Myocyte (in vitro differentiated cells): ENCODE results near the gene CERK. TPM values are rescaled to one million over a fixed set of nuclear protein-coding genes. Genes with fewer than 3 reads are reported as not detected.
"Not testable (repeated sequence)": the region's sequence is repeated elsewhere in the genome, so short reads cannot be mapped to it uniquely, and the experiment has no call there.

ENCODE experiments used
- DNase-seq: peaks from one replicate; pipeline ENCODE4 v3.0.0-alpha.2; 2012; ENCODE audit warnings: low read depth
- polyA plus RNA-seq: library from polyadenylated mRNA; unstranded; fragments of >200 nt; gene quantifications from one replicate; pipeline ENCODE4 v1.2.1, GENCODE V29; 2012; ENCODE audit warnings: missing spikeins
- total RNA-seq: library from RNA; depleted of rRNA; stranded (reverse); fragments of >200 nt; gene quantifications from 2 replicates; pipeline ENCODE4 v1.2.3, GENCODE V29; 2014

The CERK gene, protein sequence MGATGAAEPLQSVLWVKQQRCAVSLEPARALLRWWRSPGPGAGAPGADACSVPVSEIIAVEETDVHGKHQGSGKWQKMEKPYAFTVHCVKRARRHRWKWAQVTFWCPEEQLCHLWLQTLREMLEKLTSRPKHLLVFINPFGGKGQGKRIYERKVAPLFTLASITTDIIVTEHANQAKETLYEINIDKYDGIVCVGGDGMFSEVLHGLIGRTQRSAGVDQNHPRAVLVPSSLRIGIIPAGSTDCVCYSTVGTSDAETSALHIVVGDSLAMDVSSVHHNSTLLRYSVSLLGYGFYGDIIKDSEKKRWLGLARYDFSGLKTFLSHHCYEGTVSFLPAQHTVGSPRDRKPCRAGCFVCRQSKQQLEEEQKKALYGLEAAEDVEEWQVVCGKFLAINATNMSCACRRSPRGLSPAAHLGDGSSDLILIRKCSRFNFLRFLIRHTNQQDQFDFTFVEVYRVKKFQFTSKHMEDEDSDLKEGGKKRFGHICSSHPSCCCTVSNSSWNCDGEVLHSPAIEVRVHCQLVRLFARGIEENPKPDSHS
- 32.9 and 34.9 TPM in 2 replicates for total RNA-seq
- polyA plus RNA-seq = 27.5 TPM

DNA sequence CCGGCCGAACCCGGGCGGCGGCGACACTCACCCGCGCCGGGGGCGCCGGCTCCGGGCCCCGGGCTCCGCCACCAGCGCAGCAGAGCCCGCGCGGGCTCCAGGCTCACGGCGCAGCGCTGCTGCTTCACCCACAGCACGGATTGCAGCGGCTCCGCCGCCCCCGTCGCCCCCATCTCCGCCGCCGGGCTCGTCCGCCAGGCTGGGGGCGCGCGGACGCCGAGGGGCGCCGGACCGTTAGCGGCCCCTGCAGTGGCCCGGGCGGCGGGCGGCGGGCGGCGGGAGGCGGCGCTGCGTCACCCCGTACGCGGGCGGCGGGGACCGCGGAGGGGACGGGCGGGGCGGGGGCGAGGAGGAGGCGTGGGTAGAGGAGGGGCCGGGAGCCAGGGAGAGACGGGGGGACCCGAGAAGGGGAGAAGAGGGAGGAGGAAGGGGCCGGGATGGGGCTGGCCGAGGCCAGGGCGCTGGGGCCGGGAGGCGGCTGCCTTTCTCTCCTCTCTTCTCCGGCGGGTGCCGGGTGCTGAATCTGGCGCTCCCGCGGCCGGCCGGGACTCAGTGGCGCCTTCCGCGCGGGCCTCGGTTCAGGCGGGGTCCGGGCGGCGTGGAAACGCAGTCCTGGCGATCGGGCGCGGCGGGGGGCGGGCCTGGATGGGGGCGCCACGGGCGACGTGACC, at the start of gene CERK:
Gene CERK, minus strand, starts transcription at position 277 of the 671 bp plus-strand sequence. Its CDS starts 104 bp downstream, at position 173.
- DNase-seq = peak; percentile 71

DNA sequence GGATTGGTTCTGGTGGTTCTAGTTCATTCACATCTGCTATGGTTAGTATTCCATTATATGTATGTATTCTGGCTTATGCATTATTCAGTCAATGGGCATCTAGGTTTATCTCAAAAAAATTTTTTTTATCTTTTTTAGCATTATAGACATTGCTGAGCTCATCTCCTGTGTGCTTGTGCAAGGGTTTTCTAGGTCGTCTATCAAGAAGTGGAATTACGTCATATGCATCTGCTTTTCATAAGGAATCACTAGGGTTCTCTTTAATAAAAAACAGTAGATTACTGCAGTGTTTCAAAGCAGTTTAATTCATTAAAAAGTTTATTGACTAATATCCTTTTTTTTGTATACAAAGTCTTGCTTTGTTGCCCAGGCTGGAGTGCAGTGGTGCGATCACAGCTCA, 45.7 kb upstream of the CERK start:
- no peak for DNase-seq

DNA sequence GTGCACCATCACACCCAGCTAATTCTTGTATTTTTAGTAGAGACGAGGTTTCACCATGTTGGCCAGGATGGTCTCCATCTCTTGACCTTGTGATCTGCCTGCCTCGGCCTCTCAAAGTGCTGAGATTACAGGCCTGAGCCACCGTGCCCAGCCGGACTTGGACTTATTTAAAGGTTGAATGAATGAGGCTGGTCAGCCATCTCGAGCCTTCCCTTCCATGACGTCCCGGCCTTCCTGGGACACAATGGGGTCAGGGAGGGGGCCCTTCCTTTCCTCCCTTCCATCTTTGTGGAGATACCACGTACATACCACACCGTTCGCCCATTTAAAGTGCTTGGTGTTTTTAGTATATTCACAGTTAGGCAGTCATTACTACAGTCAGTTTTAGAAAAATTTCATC, 44.1 kb upstream of the CERK start:
- not testable (repeated sequence) for DNase-seq

DNA sequence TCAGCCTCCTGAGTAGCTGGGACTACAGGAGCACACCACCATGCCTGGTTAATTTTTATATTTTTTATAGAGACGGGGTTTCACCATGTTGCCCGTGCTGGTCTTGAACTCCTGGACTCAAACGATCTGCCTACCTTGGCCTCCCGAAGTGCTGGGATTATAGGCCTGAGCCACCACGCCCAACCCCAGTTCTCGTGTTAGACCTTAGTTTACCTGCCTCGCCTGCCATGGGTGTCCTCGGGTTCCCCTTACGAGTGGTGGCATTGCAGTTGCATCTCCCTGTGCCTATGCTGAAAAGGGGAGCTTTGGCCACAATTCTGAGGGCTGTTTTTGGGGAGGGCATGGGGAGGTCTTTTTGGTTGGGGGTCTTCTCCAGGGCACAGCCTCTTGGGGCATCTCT, 43.2 kb upstream of the CERK start:
- DNase-seq = no peak

DNA sequence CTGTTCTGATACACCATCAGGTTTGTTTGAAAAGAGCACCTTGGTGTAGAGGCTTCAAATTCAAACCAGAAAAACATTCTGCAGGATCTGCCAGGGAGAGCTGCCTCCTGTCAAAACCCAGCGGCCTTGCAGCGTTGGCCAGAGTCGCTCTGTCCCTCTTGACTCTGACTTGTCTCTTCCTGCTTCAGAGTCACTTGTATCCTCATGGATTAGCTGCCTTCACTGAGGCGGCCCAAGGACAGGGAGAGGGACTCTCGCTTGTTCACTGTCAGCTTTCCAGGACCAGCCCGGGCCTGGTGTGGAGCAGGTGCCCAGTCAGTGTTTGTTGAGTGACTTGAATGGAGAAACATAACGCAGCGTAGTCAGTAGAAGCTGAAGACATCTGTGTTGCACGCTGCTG, 42.4 kb upstream of the CERK start:
- no peak for DNase-seq

DNA sequence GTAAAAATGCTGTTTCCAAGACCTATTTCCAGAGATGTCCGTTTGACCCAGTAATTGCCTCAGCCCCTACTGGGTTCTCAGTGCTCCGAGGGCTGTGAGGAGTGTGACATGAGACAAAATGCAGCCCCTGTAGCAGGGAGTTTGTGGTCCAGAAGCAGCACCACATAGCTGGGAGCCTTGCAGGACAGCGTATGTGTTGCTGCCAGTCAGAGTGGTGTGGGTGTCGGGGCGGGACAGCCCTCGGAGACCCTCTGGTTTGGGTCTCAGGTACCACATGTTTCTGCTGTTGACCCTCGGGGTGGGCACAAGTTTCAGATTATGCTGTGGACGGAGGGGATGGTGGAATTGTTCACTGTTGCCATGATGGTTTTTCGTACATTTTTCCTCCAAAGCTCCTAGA, 41.6 kb upstream of the CERK start:
- DNase-seq = no peak

DNA sequence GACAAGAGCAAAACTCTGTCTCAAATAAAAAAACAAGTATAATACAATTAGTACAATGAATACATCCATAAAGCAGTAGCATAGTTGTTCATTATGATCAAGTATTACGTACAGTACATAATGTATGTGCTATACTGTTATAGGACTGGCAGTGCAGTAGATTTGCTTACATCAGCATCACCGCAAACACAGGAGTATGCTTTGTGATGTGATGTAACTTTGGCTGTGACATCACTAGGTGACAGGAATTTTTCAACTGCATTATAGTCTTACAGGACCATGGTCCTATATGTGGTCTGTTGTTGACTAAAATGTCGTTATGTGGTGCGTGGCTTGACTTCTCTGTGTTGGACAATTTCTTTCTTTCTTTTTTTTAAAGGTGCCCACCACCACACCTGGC, 41.0 kb upstream of the CERK start:
- no peak for DNase-seq

DNA sequence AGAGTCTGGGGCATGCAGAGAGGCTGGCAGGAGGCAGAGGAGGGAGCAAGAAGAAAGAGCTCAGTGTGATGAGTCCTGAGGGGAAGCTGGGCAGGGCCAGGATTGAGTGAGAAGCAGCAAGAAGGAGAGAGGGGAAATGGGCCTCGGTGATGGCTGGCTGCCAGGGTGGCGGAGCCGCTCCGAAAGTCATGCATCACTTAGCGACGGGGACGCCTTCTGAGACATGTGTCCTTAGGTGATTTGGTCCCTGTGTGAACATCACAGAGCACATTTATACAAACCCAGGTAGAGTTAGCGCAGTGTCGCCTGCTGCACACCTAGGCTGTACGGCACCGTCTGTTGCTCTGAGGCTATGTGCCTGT, 39.5 kb upstream of the CERK start:
- DNase-seq = no peak

DNA sequence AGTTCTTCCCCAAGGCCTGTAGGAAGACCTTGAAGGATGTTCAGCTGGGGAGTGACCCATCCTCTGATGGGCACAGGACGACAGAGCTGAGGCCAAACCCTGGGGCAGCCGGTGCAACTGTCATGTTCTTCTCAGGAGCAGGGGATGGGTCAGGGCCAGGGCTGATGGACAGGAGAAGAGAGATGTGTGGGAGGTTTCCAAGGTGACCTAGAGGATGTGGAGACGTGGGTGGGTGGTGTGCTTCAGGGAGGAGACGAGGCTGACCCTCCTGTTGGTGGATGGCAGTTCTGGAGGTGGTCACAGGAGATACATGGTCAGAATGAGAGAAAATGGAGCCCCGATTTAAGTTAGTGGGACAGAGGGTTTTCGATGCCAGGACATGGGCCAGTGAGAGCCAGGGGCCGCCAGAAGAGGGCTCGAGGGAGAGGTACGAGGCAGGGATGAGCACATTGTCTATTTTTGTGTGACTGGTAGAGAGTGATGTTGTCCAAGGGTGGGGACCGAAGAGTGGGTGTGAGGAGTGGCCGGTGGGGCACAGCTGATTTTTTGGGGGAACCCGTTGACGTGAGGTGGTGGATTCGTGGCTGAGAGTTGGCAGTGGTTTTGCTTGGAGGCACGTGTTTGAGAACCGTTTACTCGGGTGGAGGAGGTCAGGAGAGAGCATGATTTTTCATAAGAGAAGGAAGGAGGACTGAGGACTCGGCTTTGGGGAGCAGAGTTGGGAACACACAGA, 39.0 kb upstream of the CERK start:
- DNase-seq = peak; percentile 29

DNA sequence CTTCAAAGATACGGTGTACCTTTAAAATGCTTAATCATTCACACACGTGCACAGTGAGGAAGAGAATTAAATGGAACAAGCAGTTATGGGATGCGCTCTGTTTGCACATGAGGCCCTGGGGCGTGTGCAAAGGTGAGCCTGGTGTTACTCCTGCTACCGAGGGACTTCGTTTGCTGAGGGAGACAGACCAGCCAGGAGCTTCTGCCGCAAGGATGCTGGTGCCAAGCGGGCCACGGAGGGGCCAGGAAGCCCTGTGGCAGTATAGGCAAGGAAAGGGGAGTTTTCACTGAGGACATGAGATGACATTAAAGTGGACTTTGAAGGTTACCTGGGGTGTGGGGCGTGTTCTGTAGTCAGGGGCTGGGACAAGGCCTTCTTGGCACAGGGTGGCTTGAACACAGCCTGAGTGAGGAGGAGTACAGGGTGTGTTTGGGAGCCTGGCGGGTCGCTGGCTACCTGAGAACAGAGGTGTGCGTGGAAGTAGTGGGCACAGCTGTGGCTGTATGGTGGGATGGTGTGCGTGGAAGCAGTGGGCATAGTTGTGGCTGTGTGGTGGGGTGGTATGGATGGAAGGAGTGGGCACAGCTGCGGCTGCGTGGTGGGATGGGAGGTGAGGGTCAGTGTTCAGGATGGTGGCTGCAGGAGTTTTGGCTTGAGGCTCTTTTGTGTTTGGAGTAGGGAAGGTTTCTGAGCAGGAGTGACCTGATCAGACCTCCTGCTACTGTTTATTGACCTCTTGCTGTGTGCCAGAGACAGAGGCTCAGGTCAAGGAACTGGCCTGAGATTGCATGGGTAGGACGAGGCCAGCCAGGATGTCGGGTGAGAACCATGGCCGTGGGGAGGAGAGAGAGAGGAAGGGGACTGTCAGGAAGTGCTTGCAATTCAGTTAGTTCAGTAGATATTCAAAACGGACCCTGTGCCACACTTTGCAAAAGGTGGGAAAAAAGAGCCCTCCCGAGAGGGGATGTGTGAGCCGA, 38.1 kb upstream of the CERK start:
- DNase-seq = no peak

DNA sequence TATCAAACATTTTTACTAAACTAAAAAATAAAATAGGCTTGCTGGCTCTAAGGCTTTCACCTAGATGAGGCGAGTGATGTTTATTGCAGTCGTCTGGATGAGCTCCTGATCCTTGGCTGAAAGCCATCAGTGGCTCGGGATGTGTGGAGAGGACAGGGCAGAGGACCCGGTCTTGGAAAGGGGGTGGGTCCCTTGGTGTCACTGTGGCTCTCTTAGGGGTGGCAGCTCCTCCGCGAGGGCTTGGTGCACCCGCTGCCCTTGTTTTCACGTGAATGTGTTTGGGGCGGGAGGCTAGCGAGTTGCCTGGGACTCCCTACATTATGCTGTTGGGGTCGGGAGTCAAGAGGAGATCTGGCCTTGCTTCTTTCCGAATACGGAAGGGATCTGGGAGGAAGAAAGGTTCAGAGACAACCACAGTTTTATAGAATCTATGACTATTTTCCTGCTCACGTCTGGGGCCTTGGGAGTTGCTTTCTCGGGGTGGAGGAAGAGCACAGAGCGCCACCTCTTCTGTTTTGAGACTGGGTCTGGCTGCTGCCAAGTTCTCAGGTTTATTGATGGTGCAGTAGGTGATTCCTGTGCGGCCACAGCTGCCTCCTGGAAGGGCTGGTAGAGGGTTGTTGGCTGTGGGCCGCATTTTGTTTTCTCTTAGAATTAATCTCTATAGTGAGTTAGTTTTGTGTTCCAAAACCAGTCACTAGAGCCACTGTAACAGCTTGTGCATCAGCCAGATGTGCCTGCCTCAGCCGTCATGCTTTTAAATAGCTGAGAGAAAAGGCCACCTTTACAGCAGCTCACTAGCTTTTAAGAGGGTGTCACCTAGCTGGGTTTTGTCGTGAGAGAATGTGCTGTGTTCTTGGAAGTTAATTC, 37.2 kb upstream of the CERK start:
- no peak for DNase-seq

DNA sequence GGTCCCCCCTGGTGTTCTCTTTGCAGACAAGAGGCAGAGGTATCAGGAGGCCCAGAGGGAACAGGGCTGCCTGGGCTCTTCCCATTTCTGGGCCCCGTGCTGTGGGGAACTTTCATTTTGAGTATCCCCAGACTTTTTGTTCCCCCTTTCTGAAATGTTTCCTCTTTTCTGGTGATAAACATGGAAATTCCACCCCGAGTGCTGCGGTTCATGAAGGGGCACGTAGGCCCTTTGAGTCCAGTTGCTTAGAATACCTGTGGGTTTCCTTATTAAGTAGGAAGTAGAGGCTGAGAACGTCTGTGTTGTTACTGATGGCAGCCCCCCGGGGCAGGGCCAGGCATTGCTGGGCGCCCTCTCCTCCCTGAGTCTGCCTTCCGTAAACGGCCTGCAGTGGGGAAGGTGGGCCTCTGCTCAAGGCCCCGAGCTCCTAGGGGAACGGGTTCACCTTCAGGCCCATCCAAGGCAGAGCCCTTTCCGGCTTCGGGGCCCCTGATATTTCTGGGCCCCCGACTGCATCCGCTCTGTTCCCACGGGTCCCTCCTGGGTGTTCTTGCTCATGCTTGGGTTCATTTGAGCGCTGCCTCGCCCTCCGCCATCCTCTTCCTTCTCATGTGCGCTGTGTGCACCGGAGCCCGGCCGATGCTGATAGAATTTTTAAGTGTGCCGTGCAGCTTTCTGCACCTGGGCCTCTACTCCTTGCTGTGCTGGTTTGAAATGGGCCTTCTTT, 36.4 kb upstream of the CERK start:
- DNase-seq = no peak

DNA sequence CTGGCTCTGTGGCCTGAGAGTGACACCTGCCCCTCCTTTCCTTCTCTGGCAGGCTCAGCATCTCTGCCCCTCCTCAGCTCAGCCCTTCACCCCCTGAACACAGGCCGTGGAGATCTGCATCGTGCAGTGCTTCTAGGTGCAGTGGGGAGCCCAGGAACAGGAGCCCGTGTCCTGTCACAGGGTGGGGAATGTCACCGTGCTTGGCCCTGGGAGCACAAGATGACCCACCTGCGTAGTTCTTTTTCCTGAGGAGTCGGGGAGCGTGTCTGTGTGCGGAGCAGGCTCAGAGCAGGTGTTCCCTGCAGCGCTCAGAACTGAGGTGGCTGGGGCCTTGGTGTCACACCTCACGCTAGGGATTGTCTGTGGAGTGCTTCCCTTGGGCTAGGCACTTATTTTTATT, 35.0 kb upstream of the CERK start:
- DNase-seq = no peak

DNA sequence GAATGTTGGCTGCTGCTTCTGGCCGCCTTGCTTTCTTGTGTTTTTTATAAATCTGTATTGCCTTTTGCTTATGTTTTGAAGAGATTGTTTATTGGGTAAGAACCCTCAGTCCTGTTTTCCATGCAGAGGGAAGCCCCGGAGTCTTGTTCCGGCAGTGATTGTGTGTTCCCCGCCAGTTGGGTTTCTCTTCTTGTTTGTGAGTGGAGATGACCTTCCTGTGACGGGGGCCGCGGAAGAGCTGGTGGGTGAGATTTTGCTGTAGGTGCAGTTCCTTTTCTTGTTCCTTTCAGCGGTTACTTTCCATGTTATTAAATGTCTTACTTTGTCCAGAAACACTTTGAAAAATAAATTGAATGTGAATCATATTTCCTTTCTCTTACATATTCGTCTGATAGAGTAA, 32.7 kb upstream of the CERK start:
- no peak for DNase-seq

DNA sequence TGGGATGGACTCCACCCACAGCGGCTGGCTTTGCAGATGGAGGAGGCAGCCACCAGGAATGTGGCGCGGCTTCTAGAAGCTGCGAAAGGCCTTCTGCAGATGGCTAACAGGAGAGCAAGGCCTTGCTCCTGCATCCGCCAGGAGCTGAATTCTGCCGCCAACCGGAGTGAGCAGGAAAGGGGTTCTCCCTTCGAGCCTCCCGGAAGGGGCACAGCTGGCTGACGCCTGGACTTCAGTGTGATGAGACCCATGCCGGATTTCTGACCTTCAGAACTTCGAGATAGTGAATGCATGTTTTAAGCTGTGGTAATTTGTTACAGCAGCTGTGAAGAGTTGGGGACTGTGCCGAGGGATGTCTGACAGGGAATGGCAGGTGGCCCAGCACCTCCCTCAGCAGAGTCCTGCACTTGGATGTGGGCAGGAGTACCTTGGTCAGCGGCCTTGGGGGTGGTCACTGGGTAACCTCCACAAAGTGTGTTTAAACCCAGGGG, 32.1 kb upstream of the CERK start:
- DNase-seq = peak; percentile 90

DNA sequence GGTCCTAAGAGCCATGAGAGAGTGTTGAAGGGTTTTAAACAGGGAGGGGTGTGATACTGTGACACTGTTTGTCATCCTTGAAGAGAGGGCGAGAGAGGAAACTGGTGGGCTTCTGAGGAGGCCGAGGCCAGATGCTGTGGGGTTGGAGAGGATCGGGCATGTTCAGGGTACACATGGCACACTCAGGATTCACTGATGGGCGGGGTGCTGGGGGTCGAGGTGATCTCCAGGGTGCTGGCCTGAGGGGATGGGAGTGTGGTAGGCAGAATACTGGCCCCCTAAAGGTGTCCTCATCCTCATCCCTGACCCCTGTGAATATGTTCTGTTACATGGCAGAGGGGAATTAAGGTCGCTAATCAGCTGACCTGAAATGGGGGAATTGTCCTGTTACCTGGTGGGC, 31.7 kb upstream of the CERK start:
- no peak for DNase-seq

DNA sequence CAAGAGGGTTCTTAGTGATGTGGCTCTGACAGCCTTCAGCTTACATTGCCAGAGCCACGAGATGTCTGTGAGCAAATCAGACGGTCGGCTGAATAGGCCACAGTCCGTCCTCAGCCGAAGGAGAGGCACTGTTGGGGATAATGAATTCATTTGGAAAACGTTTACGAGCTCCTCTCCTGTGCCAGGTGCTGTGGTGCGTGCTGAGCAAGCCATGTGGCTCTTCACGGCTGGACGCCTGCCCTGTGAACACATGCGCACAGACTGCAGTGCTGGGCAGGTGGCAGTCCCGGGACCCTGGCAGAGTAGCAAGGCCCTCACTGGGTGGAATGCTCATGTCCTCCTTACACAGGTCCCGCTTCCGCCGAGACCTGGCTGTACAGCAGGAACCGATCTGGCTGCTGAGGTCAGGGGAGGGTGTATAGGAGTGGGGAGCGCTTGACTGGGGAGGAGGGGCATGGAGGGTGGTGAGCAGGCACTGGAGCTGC, 31.2 kb upstream of the CERK start:
- DNase-seq = peak; percentile 51

DNA sequence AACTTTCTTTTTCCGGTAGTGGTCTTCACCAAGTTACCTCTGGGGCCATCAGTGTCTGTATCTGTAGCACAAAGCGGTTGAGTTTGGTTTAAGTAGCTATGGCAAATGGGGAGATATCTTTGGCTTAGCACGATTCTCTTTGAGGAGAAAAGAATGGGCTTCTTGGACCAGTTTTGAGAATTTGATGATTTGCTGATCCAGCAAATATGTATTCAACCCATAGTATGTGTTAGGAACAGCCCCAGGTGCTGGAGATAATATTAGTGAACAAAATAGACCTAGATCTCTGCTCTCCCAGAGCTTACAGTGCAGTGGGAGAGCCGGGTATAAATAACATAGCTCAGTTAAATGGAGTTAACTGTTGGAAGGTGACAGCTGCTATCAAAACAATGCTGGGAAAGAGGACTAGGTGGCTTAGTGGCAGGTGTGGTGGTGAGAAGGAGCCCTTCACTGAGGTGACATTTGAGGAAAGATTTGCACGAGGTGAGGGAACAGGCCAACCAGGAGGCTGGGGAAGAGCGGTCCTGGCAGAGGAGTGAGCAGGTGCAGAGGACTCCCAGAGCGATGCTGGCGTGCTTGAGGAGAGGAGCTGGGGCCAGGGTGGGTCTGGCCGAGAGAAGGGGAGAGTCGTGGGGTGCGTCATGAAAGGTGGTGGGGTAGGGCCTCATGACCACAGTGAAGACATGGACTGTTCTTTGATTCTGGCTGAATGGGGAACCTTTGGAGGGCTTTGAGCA, 29.4 kb upstream of the CERK start:
- DNase-seq = peak; percentile 72
